ENCODE results near the gene VAMP1. TPM values are rescaled to one million over a fixed set of nuclear protein-coding genes. Genes with fewer than 3 reads are reported as not detected.
"Not testable (repeated sequence)": the region's sequence is repeated elsewhere in the genome, so short reads cannot be mapped to it uniquely, and the experiment has no call there.

Gene VAMP1
- total RNA-seq, 1 experiment from 2014 or later = 7.4 TPM

DNA sequence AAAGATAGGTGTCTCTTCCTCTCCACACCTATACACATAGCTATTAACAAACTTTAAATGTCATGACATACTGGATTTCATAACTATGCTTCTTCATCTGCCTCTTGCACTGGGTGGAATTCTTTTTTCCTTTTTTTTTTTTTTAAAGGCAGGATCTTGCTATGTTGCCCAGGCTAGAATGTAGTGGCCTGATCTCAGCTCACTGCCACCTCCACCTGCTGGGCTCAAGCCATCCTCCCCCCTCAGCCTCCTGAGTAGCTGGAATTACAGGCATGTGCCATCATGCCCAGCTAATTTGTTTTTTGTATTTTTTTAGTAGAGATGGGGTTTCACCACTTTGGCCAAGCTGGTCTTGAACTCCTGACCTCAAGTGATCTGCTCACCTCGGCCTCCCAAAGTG is 17.8 kb upstream of the VAMP1 start:
- intact Hi-C loops (cut with micrococcal nuclease; ENCODE audit: unreplicated experiment) = no loop called here
- Mint-ChIP-seq H3K36me3 (ENCODE audit: insufficient read depth, unreplicated experiment) (peaks cover 17% of the 10 kb centered on the region), H3K27me3 (ENCODE audit: unreplicated experiment) (no peaks in the 10 kb centered on the region)

DNA sequence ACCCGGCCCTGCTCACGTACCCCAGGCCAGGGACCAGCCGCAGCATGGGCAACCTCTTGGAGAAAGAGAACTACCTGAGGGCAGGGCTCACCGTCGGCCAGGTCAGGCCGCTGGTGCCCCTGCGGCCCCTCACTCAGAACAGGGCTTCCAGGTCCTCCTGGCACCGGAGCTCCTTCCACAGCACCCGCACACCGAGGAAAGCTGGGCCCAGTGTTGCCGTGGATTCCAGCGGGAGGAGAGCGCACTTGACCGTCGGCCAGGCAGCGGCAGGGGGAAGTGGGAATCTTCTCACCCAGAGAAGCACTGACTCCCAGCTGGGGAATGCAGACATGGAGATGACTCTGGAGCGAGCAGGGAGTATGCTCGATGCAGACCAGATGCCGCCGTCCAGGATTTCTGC is 7.9 kb upstream of the VAMP1 start:
- intact Hi-C loops (cut with micrococcal nuclease; ENCODE audit: unreplicated experiment) = no loop called here
- CTCF ChIA-PET = no interaction called here
- peaks cover 17% of the 10 kb centered on the region for H3K27me3 Mint-ChIP-seq (ENCODE audit: unreplicated experiment)

More for the DNA sequence above, 17.8 kb upstream of the VAMP1 start:
- no peak for DNase-seq
- no peak overlapping the region for H3K27ac Mint-ChIP-seq (ENCODE audit: unreplicated experiment)
- no peak overlapping the region for H3K4me3 Mint-ChIP-seq (ENCODE audit: low read depth, unreplicated experiment)
- BruUV-seq (replicated peaks) = no TSS peak
- H3K9me3 Mint-ChIP-seq (ENCODE audit: low read depth, unreplicated experiment) = no peaks in the 10 kb centered on the region
- TF ChIP-seq, protein P1, sequence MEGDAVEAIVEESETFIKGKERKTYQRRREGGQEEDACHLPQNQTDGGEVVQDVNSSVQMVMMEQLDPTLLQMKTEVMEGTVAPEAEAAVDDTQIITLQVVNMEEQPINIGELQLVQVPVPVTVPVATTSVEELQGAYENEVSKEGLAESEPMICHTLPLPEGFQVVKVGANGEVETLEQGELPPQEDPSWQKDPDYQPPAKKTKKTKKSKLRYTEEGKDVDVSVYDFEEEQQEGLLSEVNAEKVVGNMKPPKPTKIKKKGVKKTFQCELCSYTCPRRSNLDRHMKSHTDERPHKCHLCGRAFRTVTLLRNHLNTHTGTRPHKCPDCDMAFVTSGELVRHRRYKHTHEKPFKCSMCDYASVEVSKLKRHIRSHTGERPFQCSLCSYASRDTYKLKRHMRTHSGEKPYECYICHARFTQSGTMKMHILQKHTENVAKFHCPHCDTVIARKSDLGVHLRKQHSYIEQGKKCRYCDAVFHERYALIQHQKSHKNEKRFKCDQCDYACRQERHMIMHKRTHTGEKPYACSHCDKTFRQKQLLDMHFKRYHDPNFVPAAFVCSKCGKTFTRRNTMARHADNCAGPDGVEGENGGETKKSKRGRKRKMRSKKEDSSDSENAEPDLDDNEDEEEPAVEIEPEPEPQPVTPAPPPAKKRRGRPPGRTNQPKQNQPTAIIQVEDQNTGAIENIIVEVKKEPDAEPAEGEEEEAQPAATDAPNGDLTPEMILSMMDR (IDR thresholded peaks at IDR 0.05; ENCODE audit: unreplicated experiment) = no peak
- no peaks in the 10 kb centered on the region for H3K4me1 Mint-ChIP-seq (ENCODE audit: low read depth, unreplicated experiment)
- CTCF ChIA-PET = no interaction called here

DNA sequence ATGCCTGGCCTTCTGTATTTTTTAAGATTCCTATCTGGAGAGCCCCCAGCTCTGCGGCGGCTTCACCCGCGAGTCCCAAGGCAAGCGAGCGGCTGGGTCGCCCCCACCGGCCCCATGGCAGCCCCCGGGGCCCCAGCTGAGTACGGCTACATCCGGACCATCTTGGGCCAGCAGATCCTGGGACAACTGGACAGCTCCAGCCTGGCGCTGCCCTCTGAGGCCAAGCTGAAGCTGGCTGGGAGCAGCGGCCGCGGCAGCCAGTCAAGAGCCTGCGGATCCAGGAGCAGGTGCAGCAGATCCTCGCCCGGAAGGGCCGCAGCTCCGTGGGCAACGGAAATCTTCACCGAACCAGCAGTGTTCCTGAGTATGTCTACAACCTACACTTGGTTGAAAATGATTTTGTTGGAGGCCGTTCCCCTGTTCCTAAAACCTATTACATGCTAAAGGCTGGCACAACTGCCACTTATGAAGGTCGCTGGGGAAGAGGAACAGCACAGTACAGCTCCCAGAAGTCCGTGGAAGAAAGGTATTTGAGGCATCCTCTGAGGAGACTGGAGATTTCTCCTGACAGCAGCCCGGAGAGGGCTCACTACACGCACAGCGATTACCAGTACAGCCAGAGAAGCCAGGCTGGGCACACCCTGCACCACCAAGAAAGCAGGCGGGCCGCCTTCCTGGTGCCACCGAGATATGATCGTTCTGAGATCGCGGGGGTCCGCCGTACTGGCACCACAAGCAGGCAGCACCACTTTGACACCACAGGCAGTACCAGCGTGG is 7.3 kb upstream of the VAMP1 start:
- H3K27me3 Mint-ChIP-seq (ENCODE audit: unreplicated experiment) = peaks cover 17% of the 10 kb centered on the region
- DNase-seq; H3K4me1 Mint-ChIP-seq (ENCODE audit: low read depth, unreplicated experiment); CTCF ChIA-PET; H3K9me3 Mint-ChIP-seq (ENCODE audit: low read depth, unreplicated experiment); BruUV-seq (replicated peaks); H3K4me3 Mint-ChIP-seq (ENCODE audit: low read depth, unreplicated experiment); H3K36me3 Mint-ChIP-seq (ENCODE audit: insufficient read depth, unreplicated experiment); intact Hi-C loops (cut with micrococcal nuclease; ENCODE audit: unreplicated experiment); H3K27ac Mint-ChIP-seq (ENCODE audit: unreplicated experiment): not testable (repeated sequence)

More for the DNA sequence above, 7.9 kb upstream of the VAMP1 start:
- no peak overlapping the region for H3K4me3 Mint-ChIP-seq (ENCODE audit: low read depth, unreplicated experiment)
- no peak for DNase-seq
- TF ChIP-seq, protein P1 (IDR thresholded peaks at IDR 0.05; ENCODE audit: unreplicated experiment) = no peak
- H3K4me1 Mint-ChIP-seq (ENCODE audit: low read depth, unreplicated experiment) = no peaks in the 10 kb centered on the region
- no peaks in the 10 kb centered on the region for H3K36me3 Mint-ChIP-seq (ENCODE audit: insufficient read depth, unreplicated experiment)
- BruUV-seq (replicated peaks) = no TSS peak
- H3K27ac Mint-ChIP-seq (ENCODE audit: unreplicated experiment) = no peak overlapping the region
- H3K9me3 Mint-ChIP-seq (ENCODE audit: low read depth, unreplicated experiment) = no peaks in the 10 kb centered on the region

DNA sequence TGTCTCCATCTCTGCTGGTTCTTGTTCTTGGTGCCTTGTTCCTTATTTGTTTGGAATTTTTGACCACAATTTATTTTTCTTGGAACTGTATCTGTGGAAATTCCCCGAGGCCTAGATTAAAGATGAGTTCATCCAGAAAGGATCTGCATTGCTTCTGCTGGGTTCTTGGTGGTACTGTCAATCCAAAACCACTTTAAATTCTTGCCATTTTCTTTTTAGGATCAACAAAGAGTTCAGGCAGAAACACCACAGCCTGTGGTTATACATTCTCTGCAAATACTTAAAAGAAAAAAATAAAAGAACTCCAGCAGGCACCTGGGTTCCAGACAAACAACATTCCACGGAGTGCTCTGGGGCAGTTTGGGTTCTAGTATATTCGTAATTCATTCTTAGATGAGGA is 6.0 kb upstream of the VAMP1 start:
- CTCF ChIA-PET = no interaction called here
- Mint-ChIP-seq H3K36me3 (ENCODE audit: insufficient read depth, unreplicated experiment) (peaks cover under 1% of the 10 kb centered on the region), H3K9me3 (ENCODE audit: low read depth, unreplicated experiment) (no peaks in the 10 kb centered on the region), H3K27ac (ENCODE audit: unreplicated experiment) (no peak overlapping the region), H3K27me3 (ENCODE audit: unreplicated experiment) (peaks cover 17% of the 10 kb centered on the region), H3K4me3 (ENCODE audit: low read depth, unreplicated experiment) (no peak overlapping the region), H3K4me1 (ENCODE audit: low read depth, unreplicated experiment) (peaks cover under 1% of the 10 kb centered on the region)
- no peak for DNase-seq
- intact Hi-C loops (cut with micrococcal nuclease; ENCODE audit: unreplicated experiment) = no loop called here
- TF ChIP-seq, protein P1 (IDR thresholded peaks at IDR 0.05; ENCODE audit: unreplicated experiment) = no peak
- BruUV-seq (replicated peaks) = no TSS peak

DNA sequence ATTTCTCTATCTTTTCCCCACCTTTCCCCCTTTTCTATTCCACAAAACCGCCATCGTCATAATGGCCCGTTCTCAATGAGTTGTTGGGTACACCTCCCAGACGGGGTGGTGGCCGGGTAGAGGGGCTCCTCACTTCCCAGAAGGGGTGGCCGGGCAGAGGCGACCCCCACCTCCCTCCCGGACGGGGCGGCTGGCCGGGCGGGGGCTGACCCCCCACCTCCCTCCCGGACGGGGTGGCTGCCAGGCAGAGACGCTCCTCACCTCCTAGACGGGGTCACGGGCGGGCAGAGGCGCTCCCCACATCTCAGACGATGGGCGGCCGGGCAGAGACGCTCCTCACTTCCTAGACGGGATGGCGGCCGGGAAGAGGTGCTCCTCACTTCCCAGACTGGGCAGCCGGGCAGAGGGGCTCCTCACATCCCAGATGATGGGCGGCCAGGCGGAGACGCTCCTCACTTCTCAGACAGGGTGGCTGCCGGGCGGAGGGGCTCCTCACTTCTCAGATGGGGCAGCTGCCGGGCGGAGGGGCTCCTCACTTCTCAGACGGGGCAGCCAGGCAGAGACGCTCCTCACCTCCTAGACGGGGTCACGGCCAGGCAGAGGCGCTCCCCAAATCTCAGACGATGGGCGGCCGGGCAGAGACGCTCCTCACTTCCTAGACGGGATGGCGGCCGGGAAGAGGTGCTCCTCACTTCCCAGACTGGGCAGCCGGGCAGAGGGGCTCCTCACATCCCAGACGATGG is 4.9 kb upstream of the VAMP1 start:
- DNase-seq; H3K4me3 Mint-ChIP-seq (ENCODE audit: low read depth, unreplicated experiment); intact Hi-C loops (cut with micrococcal nuclease; ENCODE audit: unreplicated experiment); CTCF ChIA-PET; H3K27ac Mint-ChIP-seq (ENCODE audit: unreplicated experiment); H3K9me3 Mint-ChIP-seq (ENCODE audit: low read depth, unreplicated experiment); BruUV-seq (replicated peaks); H3K4me1 Mint-ChIP-seq (ENCODE audit: low read depth, unreplicated experiment): not testable (repeated sequence)
- peaks cover 12% of the 10 kb centered on the region for H3K36me3 Mint-ChIP-seq (ENCODE audit: insufficient read depth, unreplicated experiment)
- peaks cover 17% of the 10 kb centered on the region for H3K27me3 Mint-ChIP-seq (ENCODE audit: unreplicated experiment)
